ENCODE results near the gene ARFGAP3. TPM values are rescaled to one million over a fixed set of nuclear protein-coding genes. Genes with fewer than 3 reads are reported as not detected.

ARFGAP3 gene, protein sequence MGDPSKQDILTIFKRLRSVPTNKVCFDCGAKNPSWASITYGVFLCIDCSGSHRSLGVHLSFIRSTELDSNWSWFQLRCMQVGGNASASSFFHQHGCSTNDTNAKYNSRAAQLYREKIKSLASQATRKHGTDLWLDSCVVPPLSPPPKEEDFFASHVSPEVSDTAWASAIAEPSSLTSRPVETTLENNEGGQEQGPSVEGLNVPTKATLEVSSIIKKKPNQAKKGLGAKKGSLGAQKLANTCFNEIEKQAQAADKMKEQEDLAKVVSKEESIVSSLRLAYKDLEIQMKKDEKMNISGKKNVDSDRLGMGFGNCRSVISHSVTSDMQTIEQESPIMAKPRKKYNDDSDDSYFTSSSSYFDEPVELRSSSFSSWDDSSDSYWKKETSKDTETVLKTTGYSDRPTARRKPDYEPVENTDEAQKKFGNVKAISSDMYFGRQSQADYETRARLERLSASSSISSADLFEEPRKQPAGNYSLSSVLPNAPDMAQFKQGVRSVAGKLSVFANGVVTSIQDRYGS
- total RNA-seq, result 58.7 and 62.0 TPM in 2 replicates

DNA sequence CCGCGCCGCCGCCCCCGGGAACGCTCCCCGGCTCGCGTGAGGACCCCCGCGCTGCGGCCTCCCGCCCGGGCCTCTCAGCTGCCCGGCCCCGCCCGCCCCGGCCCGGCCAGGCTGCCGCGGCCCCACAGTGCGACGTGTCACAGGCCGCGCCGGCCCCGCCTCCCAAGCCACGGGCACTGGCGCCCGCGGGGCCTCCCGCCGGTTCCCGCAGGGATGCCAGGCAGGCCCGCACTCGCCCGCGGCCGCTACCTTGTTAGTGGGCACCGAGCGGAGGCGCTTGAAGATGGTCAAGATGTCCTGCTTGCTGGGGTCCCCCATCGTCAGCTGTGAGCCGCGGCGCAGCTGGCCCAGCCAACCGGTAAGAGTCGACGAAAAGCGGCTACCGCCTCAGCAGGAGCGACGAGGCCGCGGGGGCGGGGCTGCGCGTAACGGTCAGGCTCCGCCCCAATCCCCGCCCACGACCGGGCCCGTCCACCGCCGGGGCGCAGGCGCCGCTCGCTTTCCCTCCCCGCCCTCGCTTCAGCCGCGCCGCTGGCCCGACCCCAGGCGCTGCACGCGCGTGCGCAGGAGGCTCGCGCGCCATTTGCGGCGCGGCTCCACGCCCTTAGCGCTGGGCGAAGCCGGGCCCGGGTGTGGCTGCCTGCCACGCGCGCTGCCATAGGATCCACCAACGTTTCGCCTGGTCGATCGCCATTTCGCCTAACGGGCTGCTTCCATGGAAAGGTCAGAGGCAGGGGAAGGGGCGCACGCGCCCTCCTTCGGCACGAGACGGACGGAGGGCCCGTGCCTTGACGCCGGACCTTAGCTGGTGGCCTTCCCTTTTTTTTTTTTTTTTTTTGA lies at the start of gene ARFGAP3:
Gene ARFGAP3 (minus strand): TSS at position 409 of the 840 bp plus-strand sequence. CDS start 91 bp downstream, at position 318.
- H3K4me3 ChIP-seq (ENCODE audit: low read depth, low read length), result peak within 1 kb of the TSS; percentile 73
- DNase-seq (ENCODE audit: low read depth), result peak; percentile 55
- TF ChIP-seq, protein P1, sequence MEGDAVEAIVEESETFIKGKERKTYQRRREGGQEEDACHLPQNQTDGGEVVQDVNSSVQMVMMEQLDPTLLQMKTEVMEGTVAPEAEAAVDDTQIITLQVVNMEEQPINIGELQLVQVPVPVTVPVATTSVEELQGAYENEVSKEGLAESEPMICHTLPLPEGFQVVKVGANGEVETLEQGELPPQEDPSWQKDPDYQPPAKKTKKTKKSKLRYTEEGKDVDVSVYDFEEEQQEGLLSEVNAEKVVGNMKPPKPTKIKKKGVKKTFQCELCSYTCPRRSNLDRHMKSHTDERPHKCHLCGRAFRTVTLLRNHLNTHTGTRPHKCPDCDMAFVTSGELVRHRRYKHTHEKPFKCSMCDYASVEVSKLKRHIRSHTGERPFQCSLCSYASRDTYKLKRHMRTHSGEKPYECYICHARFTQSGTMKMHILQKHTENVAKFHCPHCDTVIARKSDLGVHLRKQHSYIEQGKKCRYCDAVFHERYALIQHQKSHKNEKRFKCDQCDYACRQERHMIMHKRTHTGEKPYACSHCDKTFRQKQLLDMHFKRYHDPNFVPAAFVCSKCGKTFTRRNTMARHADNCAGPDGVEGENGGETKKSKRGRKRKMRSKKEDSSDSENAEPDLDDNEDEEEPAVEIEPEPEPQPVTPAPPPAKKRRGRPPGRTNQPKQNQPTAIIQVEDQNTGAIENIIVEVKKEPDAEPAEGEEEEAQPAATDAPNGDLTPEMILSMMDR (IDR thresholded peaks at IDR 0.05; ENCODE audit: insufficient read depth, low read length, poor library complexity, severe bottlenecking), result no peak

DNA sequence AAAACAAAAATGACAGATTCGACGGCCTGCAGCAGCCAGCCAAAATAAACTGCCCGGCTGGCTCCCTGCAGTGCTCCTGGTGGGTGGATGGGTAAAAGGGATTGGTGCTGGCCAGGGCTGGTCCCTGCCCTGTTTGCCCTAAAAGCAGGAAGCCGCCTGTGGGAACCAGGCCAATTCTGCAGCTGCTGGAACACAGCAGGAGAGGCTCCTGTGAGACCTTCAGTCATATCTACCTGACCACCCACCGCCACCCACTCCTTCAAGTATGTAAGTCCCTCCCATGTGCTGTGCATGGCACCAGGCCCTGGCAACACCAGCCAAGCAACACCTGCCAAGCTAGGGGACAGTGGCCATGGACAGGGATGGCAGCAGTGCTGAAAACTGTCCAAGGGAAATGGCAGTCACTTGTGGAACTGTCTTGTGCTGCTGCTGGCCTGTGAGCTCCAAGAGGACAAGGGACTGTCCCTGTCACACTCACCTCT lies 48.7 kb upstream of the ARFGAP3 start:
- TF ChIP-seq, protein P1 (IDR thresholded peaks at IDR 0.05; ENCODE audit: insufficient read depth, low read length, poor library complexity, severe bottlenecking), result no peak
- no peak for DNase-seq (ENCODE audit: low read depth)
- peaks cover 3% of the 10 kb centered on the region for H3K36me3 ChIP-seq (ENCODE audit: control insufficient read depth, insufficient read depth, low read length)
- H3K4me3 ChIP-seq (ENCODE audit: low read depth, low read length), result no peak overlapping the region
- no peaks in the 10 kb centered on the region for H3K27me3 ChIP-seq (ENCODE audit: control insufficient read depth, insufficient read depth, low read length)

More for the DNA sequence above, at the start of gene ARFGAP3:
- Histone ChIP-seq H3K27me3 (ENCODE audit: control insufficient read depth, insufficient read depth, low read length) (no peaks in the 10 kb centered on the region), H3K36me3 (ENCODE audit: control insufficient read depth, insufficient read depth, low read length) (no peaks in the 10 kb centered on the region)

DNA sequence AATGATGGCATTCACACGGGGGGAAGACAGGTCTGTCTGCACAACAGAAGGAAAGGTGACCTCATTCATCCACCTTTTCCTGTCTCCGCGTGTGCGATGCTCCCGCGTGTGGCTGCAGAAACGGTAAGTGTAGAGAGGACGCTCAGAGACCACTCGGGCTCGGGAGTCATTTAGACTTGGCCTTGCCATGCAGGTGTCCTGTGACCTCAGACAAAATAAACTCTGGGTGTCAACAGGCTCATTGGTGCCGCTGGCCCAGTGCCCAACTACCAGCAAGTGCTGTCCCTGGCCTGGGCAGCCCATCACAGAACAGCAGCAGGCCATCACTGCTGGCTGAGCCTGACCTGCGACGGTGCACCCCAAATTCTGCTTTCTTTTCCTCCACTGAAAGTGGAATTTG lies 48.1 kb upstream of the ARFGAP3 start:
- no peak overlapping the region for H3K4me3 ChIP-seq (ENCODE audit: low read depth, low read length)
- no peak for DNase-seq (ENCODE audit: low read depth)
- H3K36me3 ChIP-seq (ENCODE audit: control insufficient read depth, insufficient read depth, low read length), result peaks cover 3% of the 10 kb centered on the region
- TF ChIP-seq, protein P1 (IDR thresholded peaks at IDR 0.05; ENCODE audit: insufficient read depth, low read length, poor library complexity, severe bottlenecking), result no peak
- no peaks in the 10 kb centered on the region for H3K27me3 ChIP-seq (ENCODE audit: control insufficient read depth, insufficient read depth, low read length)

DNA sequence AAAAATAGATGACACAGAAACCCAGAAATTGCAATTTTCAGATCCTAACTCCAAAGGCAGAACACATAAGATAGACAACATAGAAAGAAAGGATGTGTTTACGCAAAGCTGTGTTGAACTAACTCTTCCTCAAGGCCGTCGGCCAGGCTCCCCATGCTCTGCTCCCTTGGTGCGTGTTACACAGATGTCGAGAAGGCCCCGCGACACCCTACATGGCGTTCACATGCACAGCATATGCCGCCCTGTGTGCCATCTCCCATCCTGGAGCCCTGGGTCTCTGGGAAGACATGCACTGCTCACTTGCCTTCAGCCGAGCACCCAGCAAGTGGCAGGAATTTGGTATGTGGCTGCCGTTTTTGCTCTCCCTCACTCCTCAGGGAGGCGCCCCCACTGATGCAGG lies 47.0 kb upstream of the ARFGAP3 start:
- no peak for DNase-seq (ENCODE audit: low read depth)
- Histone ChIP-seq H3K27me3 (ENCODE audit: control insufficient read depth, insufficient read depth, low read length) (no peaks in the 10 kb centered on the region), H3K4me3 (ENCODE audit: low read depth, low read length) (no peak overlapping the region), H3K36me3 (ENCODE audit: control insufficient read depth, insufficient read depth, low read length) (peaks cover 3% of the 10 kb centered on the region)
- TF ChIP-seq, protein P1 (IDR thresholded peaks at IDR 0.05; ENCODE audit: insufficient read depth, low read length, poor library complexity, severe bottlenecking), result no peak

DNA sequence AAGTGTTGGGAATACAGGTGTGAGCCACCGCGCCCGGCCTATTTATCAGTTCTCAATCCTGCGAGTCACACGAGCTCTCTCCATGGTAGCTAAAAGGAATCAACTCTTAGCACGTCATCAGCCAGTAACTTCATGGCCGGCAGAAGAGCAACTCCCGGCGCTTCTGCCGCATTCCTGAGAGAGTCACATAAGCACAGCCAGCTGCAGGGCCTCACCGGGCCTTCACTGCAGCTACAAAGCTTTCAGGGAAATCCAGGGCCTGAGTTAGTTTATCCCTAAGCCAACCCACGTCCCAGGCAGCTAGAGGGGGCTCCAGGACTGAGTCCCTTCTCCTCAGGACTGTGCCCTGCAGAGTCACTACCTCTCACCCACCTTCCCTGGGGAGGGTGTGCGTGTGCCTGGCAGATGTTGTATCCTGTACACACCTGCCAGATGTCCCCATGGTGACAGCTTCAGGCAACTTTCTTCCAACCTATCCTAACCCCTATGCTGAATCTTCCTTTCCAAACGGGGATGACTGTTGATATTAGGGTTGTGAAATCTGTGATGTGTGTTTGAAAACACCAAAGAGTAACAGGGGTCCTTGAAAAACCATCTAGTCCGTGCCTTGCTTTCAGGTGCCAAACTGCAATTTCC lies 45.9 kb upstream of the ARFGAP3 start:
- H3K36me3 ChIP-seq (ENCODE audit: control insufficient read depth, insufficient read depth, low read length), result peaks cover 3% of the 10 kb centered on the region
- H3K4me3 ChIP-seq (ENCODE audit: low read depth, low read length), result no peak overlapping the region
- TF ChIP-seq, protein P1 (IDR thresholded peaks at IDR 0.05; ENCODE audit: insufficient read depth, low read length, poor library complexity, severe bottlenecking), result no peak
- DNase-seq (ENCODE audit: low read depth), result no peak
- H3K27me3 ChIP-seq (ENCODE audit: control insufficient read depth, insufficient read depth, low read length), result no peaks in the 10 kb centered on the region
